Hepatocyte (in vitro differentiated cells): ENCODE results near the gene SLCO1A2. TPM values are rescaled to one million over a fixed set of nuclear protein-coding genes. Genes with fewer than 3 reads are reported as not detected.
"Not testable (repeated sequence)": the region's sequence is repeated elsewhere in the genome, so short reads cannot be mapped to it uniquely, and the experiment has no call there.

Experiments
- DNase-seq: peaks from one replicate; pipeline ENCODE4 v3.0.0-alpha.2; 2016; ENCODE audit warnings: low spot score
- H2AFZ ChIP-seq: fragments of 200-600 bp; sonication (generic); 2 replicates; pipeline ENCODE4 v1.6.0; 2016; ENCODE audit warnings: antibody characterized with exemption, mild to moderate bottlenecking
- H3K27ac ChIP-seq: fragments of 200-600 bp; sonication (generic); 2 replicates; pipeline ENCODE4 v1.5.1; 2016; ENCODE audit warnings: mild to moderate bottlenecking
- H3K27me3 ChIP-seq: fragments of 200-600 bp; sonication (generic); 2 replicates; pipeline ENCODE4 v1.6.1; 2016
- H3K36me3 ChIP-seq: fragments of 200-600 bp; sonication (generic); replicated peaks from 2 replicates; pipeline ENCODE4 v1.5.1; 2016; ENCODE audit warnings: low read depth; ENCODE audit not compliant: insufficient read depth
- H3K4me1 ChIP-seq: fragments of 200-600 bp; sonication (generic); 2 replicates; pipeline ENCODE4 v1.5.1; 2016; ENCODE audit warnings: mild to moderate bottlenecking, moderate library complexity; ENCODE audit not compliant: insufficient read depth
- H3K4me2 ChIP-seq: fragments of 200-600 bp; sonication (generic); 2 replicates; pipeline ENCODE4 v1.6.0; 2016
- H3K4me3 ChIP-seq: fragments of 200-600 bp; sonication (generic); 2 replicates; pipeline ENCODE4 v1.5.1; 2016; ENCODE audit warnings: mild to moderate bottlenecking
- H3K79me2 ChIP-seq: fragments of 200-600 bp; sonication (generic); 2 replicates; pipeline ENCODE4 v1.6.0; 2017; ENCODE audit warnings: mild to moderate bottlenecking
- H3K9me2 ChIP-seq: fragments of 200-600 bp; sonication (generic); replicated peaks from 2 replicates; pipeline ENCODE4 v1.6.0; 2017; ENCODE audit warnings: mild to moderate bottlenecking; ENCODE audit not compliant: insufficient read depth
- H3K9me3 ChIP-seq: fragments of 200-600 bp; sonication (generic); 2 replicates; pipeline ENCODE4 v1.5.1; 2016; ENCODE audit warnings: low read depth, mild to moderate bottlenecking
- H4K20me1 ChIP-seq: fragments of 200-600 bp; sonication (generic); 2 replicates; pipeline ENCODE4 v1.6.0; 2016; ENCODE audit warnings: mild to moderate bottlenecking; ENCODE audit not compliant: insufficient read depth, poor library complexity, severe bottlenecking
- EZH2 ChIP-seq: fragments of 200-600 bp; sonication (generic); IDR thresholded peaks from 2 replicates; pipeline ENCODE4 v1.6.1; 2016; ENCODE audit warnings: antibody characterized with exemption, mild to moderate bottlenecking, borderline replicate concordance
- EZH2phosphoT487 ChIP-seq: fragments of 200-600 bp; sonication (generic); IDR thresholded peaks from one replicate; pipeline ENCODE4 v1.6.1; 2018; ENCODE audit warnings: antibody characterized with exemption, mild to moderate bottlenecking, low read depth, moderate library complexity; ENCODE audit not compliant: unreplicated experiment, severe bottlenecking
- WGBS: methylation state at CpG from one replicate; pipeline ENCODE4 v1.1.6; 2016; ENCODE audit warnings: low lambda C conversion rate; ENCODE audit errors: missing lambda C conversion rate; 5-methylcytosine and 5-hydroxymethylcytosine counted together
- polyA plus RNA-seq: library from polyadenylated mRNA; unstranded; fragments of >200 nt; fragmentation: Nextera tagmentation; extraction: Ambion mirVana; gene quantifications from 2 replicates; pipeline ENCODE4 v1.2.1, GENCODE V29; 2016
- total RNA-seq: library from RNA; depleted of rRNA; stranded (reverse); fragments of >200 nt; gene quantifications from 2 replicates; pipeline ENCODE4 v1.2.3, GENCODE V29; 2014
- TF ChIP-seq, protein P1 (sequence below): fragments of 200-600 bp; sonication (generic); IDR thresholded peaks from 2 replicates; pipeline ENCODE4 v1.5.1; 2016; ENCODE audit warnings: antibody characterized with exemption, mild to moderate bottlenecking; ENCODE audit not compliant: poor library complexity

Gene SLCO1A2
- total RNA-seq (3.9 and 4.1 TPM in 2 replicates), polyA plus RNA-seq (2.5 and 3.2 TPM in 2 replicates)

DNA sequence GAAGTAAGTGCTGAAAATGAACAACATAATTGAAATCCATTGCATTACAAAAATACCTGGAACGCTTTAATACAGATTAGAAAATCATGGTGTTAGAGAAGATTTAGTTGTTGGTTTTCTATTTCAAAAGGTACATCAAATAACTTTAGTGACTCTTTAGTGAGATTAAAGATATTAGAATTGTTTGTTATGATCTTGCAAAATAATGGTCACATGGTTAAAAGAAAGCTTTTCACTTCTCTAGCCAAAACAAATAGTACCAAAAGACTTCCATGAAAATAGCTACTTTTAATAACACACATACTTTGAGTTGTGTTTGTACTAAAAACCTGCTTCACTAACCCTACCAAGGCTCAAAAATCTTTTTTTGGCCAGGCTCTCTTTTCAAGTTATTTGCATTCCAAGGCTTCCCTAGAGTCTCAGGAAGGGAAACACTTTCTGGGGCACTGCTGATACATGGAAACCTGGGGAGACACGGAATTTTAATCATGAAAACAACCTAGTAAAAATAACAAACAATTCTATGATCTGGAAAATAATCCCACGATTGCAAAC, at the start of gene SLCO1A2:
TSS of gene SLCO1A2 (minus strand) at position 147 of the 555 bp plus-strand sequence. CDS start 270 bp downstream, outside the sequence.
- Histone ChIP-seq H3K4me3 (no peak within 1 kb of the TSS), H3K36me3 (no peaks in the 10 kb centered on the region), H3K27me3 (no peaks in the 10 kb centered on the region), H3K79me2 (no peaks in the 10 kb centered on the region), H4K20me1 (no peaks in the 10 kb centered on the region), H3K9me2 (no peaks in the 10 kb centered on the region), H3K4me1 (no peaks in the 10 kb centered on the region), H3K9me3 (no peaks in the 10 kb centered on the region), H2AFZ (no peak within 1 kb of the TSS), H3K4me2 (no peak within 1 kb of the TSS), H3K27ac (no peak within 1 kb of the TSS)
- no peak for TF ChIP-seq EZH2
- TF ChIP-seq, protein P1, sequence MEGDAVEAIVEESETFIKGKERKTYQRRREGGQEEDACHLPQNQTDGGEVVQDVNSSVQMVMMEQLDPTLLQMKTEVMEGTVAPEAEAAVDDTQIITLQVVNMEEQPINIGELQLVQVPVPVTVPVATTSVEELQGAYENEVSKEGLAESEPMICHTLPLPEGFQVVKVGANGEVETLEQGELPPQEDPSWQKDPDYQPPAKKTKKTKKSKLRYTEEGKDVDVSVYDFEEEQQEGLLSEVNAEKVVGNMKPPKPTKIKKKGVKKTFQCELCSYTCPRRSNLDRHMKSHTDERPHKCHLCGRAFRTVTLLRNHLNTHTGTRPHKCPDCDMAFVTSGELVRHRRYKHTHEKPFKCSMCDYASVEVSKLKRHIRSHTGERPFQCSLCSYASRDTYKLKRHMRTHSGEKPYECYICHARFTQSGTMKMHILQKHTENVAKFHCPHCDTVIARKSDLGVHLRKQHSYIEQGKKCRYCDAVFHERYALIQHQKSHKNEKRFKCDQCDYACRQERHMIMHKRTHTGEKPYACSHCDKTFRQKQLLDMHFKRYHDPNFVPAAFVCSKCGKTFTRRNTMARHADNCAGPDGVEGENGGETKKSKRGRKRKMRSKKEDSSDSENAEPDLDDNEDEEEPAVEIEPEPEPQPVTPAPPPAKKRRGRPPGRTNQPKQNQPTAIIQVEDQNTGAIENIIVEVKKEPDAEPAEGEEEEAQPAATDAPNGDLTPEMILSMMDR: no peak
- TF ChIP-seq EZH2phosphoT487: no peak
- 76% methylated on average over 3 of the region's 3 CpGs for WGBS
- DNase-seq: no peak

- Histone ChIP-seq H3K27ac (peak overlapping the region; percentile 5), H3K9me3 (no peaks in the 10 kb centered on the region), H3K4me3 (no peak overlapping the region), H3K36me3 (no peaks in the 10 kb centered on the region), H3K9me2 (no peaks in the 10 kb centered on the region), H3K27me3 (no peaks in the 10 kb centered on the region), H3K4me1 (peaks cover 6% of the 10 kb centered on the region), H3K4me2 (no peak overlapping the region), H3K79me2 (no peaks in the 10 kb centered on the region), H4K20me1 (no peaks in the 10 kb centered on the region), H2AFZ (no peak overlapping the region)
- 66% methylated on average over 2 of the region's 2 CpGs for WGBS
- DNase-seq: no peak
- TF ChIP-seq, protein P1: no peak
- TF ChIP-seq EZH2phosphoT487 (no peak), EZH2 (no peak)
These were observed 49.5 kb upstream of the SLCO1A2 start for GRCh38 chr12:21384261-21384660.

- not testable (repeated sequence) for H3K9me3 ChIP-seq, H3K27ac ChIP-seq, H3K4me1 ChIP-seq, H3K9me2 ChIP-seq, H3K4me3 ChIP-seq, H3K79me2 ChIP-seq, H2AFZ ChIP-seq, H3K36me3 ChIP-seq, H3K27me3 ChIP-seq, H4K20me1 ChIP-seq, H3K4me2 ChIP-seq, DNase-seq
- 92% methylated on average over 5 of the region's 5 CpGs for WGBS
These were observed 46.6 kb upstream of the SLCO1A2 start for GRCh38 chr12:21381320-21381719.

DNA sequence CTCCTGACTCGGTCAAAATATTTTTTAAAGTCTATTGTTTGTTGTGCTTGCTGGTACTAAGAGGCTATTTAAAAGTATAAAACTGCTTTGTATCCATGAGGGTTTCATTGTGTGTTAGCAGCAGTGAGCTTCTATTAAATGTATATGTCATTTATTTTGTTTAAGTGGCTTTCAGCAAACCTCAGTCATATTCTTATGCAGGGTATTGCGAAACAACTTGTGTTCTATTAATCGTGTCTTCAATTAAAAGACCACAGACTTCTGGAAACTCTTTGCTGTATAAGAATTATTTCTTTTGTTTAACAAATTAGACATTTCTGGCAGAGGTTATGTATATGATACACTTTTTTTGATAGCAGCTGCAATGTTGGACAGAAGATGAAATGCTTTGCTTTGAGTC, 44.5 kb upstream of the SLCO1A2 start:
- DNase-seq: no peak
- Histone ChIP-seq H2AFZ (no peak overlapping the region), H3K79me2 (no peaks in the 10 kb centered on the region), H4K20me1 (no peaks in the 10 kb centered on the region), H3K27ac (no peak overlapping the region), H3K27me3 (no peaks in the 10 kb centered on the region), H3K4me1 (peaks cover 6% of the 10 kb centered on the region), H3K9me2 (no peaks in the 10 kb centered on the region), H3K4me3 (no peak overlapping the region), H3K9me3 (no peaks in the 10 kb centered on the region), H3K4me2 (no peak overlapping the region), H3K36me3 (no peaks in the 10 kb centered on the region)
- TF ChIP-seq, protein P1: no peak
- no peak for TF ChIP-seq EZH2
- TF ChIP-seq EZH2phosphoT487: no peak
- 84% methylated on average over 3 of the region's 3 CpGs for WGBS
